H1 (cell line): ENCODE data around the gene PTAR1.

ENCODE experiments used
- BRCA1 ChIP-seq: IDR thresholded peaks from 2 replicates; pipeline ENCODE4 v1.6.1; 2012; ENCODE audit warnings: low read depth, low read length, improper control_type of control experiment
- CEBPB ChIP-seq: IDR thresholded peaks from 2 replicates; pipeline ENCODE4 v1.6.1; 2012; ENCODE audit warnings: low read depth, low read length
- POLR2AphosphoS5 ChIP-seq: IDR thresholded peaks from 2 replicates; pipeline ENCODE4 v1.6.1; 2011; ENCODE audit warnings: low read depth, low read length
- TAF1 ChIP-seq: IDR thresholded peaks from 2 replicates; pipeline ENCODE4 v1.6.1; 2011; ENCODE audit warnings: mild to moderate bottlenecking, low read depth, low read length
- TCF12 ChIP-seq: IDR thresholded peaks from 2 replicates; pipeline ENCODE4 v1.6.1; 2011; ENCODE audit warnings: low read depth, mild to moderate bottlenecking, low read length
- TF ChIP-seq, protein P1 (sequence below), 3 experiments: IDR thresholded peaks; 1 replicate in 2 of 3; 2 replicates in 1 of 3; pipeline versions ENCODE4 v1.5.1 to v1.6.1; 2011; ENCODE audit warnings: low read length in 3 of 3, mild to moderate bottlenecking in 3 of 3, inconsistent platforms in 2 of 3, low read depth in 1 of 3, moderate library complexity in 1 of 3; ENCODE audit not compliant: insufficient read depth in 1 of 3; ENCODE audit errors: control extremely low read depth in 1 of 3

DNA sequence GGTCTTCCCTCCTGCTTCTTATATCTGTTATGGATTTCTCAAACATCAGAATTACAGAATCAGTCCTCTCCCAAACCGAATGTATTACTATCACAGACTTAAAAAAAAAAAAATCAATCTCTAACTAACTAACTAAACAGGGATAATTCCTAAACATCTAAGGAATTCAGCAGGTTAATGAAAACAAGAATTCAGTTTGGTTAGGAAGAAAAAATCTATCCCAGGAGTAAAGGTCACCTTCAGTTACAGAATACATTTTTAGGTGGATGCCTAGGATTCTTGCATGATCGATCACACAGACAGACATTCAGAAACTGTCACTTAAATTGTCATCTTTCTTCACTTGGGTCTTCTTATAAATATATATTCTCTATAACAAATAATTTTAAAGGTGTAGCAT, 11.5 kb downstream of the PTAR1 start:
- no peak for TF ChIP-seq TAF1
- TF ChIP-seq CEBPB, result no peak
- TF ChIP-seq POLR2AphosphoS5, result no peak
- TF ChIP-seq, protein P1, sequence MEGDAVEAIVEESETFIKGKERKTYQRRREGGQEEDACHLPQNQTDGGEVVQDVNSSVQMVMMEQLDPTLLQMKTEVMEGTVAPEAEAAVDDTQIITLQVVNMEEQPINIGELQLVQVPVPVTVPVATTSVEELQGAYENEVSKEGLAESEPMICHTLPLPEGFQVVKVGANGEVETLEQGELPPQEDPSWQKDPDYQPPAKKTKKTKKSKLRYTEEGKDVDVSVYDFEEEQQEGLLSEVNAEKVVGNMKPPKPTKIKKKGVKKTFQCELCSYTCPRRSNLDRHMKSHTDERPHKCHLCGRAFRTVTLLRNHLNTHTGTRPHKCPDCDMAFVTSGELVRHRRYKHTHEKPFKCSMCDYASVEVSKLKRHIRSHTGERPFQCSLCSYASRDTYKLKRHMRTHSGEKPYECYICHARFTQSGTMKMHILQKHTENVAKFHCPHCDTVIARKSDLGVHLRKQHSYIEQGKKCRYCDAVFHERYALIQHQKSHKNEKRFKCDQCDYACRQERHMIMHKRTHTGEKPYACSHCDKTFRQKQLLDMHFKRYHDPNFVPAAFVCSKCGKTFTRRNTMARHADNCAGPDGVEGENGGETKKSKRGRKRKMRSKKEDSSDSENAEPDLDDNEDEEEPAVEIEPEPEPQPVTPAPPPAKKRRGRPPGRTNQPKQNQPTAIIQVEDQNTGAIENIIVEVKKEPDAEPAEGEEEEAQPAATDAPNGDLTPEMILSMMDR (IDR thresholded peaks at IDR 0.05; ENCODE audit: control extremely low read depth in 1 of 3, insufficient read depth in 1 of 3, low read depth in 1 of 3, low read length in 3 of 3), result no peak
- TF ChIP-seq TCF12, result no peak
- no peak for TF ChIP-seq BRCA1
